ENCODE measurements around the gene WDR4. TPM values are rescaled to one million over a fixed set of nuclear protein-coding genes. Genes with fewer than 3 reads are reported as not detected.

The WDR4 gene
- total and polyA plus RNA-seq, 10 of the 15 experiments (the other 5 are each of a cell fraction or from before 2014, with no cell fraction given), result 2.1 to 45.3 (median 18.7) TPM

GRCh38 chr21:42868196-42868595, 11.1 kb downstream of the WDR4 start:
- peaks cover 15% of the 10 kb centered on the region for H3K79me2 ChIP-seq (ENCODE audit: control insufficient read depth, insufficient read depth, low read length)
- H3K9me3 ChIP-seq (replicated peaks; ENCODE audit: control insufficient read depth, insufficient read depth, low read length), result no peaks in the 10 kb centered on the region
- H4K20me1 ChIP-seq (ENCODE audit: control insufficient read depth, insufficient read depth), result peaks cover 2% of the 10 kb centered on the region; the same call in 1 of the 2 replicates
- no TSS peak for BruUV-seq (replicated peaks)
- 98% methylated on average over 10 of the region's 10 CpGs for WGBS (ENCODE audit: insufficient coverage, insufficient replicate concordance, low lambda C conversion rate, missing lambda C conversion rate)
- H3K36me3 ChIP-seq (ENCODE audit: control insufficient read depth in 2 of 2, insufficient read depth in 2 of 2, low read length in 1 of 2), result peaks cover 28 to 34% of the 10 kb centered on the region in 2 experiments; a peak in 3 of 4 replicates
- TF ChIP-seq WRNIP1 (IDR thresholded peaks at IDR 0.05; ENCODE audit: borderline replicate concordance, low read depth, low read length) (no peak), RELA (IDR thresholded peaks at IDR 0.05; ENCODE audit: borderline replicate concordance, partially characterized antibody) (no peak), E2F8 (IDR thresholded peaks at IDR 0.05; ENCODE audit: low read depth, partially characterized antibody) (no peak), POLR2A (IDR thresholded peaks at IDR 0.05; ENCODE audit: low read depth, low read length) (no peak; the same call in 1 of the 2 replicates), HDAC2 (IDR thresholded peaks at IDR 0.05) (no peak), ZZZ3 (IDR thresholded peaks at IDR 0.05; ENCODE audit: control insufficient read depth, insufficient read length, low read depth) (no peak), EP300 (IDR thresholded peaks at IDR 0.05; ENCODE audit: borderline replicate concordance in 1 of 2, control insufficient read depth in 1 of 2, low read depth in 2 of 2, low read length in 2 of 2) (no peak), MEF2B (IDR thresholded peaks at IDR 0.05; ENCODE audit: partially characterized antibody, poor library complexity, severe bottlenecking) (no peak), POLR2AphosphoS5 (IDR thresholded peaks at IDR 0.05; ENCODE audit: low read length) (no peak), IRF4 (IDR thresholded peaks at IDR 0.05; ENCODE audit: low read depth, low read length) (no peak)
- SMC1A ChIA-PET (ENCODE audit: uncharacterized antibody, unreplicated experiment), result no interaction called here
- intact Hi-C loops (cut with micrococcal nuclease; ENCODE audit: unreplicated experiment) (no loop called here), in situ Hi-C loops (cut with MboI) (no loop called here)
- ATAC-seq (no peak), DNase-seq (ENCODE audit: low read depth, low spot score) (no peak), FAIRE-seq (no peak)
- CTCF ChIA-PET, result interaction anchor here (0.9 kb wide), 1 partner anchor 47 kb away, joined by 3 read pairs; no protein-coding TSS in a partner anchor
- H3K4me1 ChIP-seq (ENCODE audit: control insufficient read depth, insufficient read depth, low read length), result no peaks in the 10 kb centered on the region
- POLR2A ChIA-PET, result no interaction called here
- no peak overlapping the region for H3K4me3 ChIP-seq
- RAD21 ChIA-PET (ENCODE audit: unreplicated experiment), result no interaction called here
- H3K4me2 ChIP-seq (ENCODE audit: control insufficient read depth, insufficient read depth), result no peak overlapping the region
- H3K27me3 ChIP-seq (replicated peaks in 1 of 2; ENCODE audit: control insufficient read depth in 2 of 2, insufficient read depth in 2 of 2, low read length in 1 of 2), result no peaks in the 10 kb centered on the region
- H3K9ac ChIP-seq (ENCODE audit: control insufficient read depth, insufficient read depth, low read length), result no peak overlapping the region
- H3K27ac ChIP-seq (ENCODE audit: control insufficient read depth, insufficient read depth), result no peak overlapping the region
- no peak overlapping the region for H2AFZ ChIP-seq (ENCODE audit: control insufficient read depth, low read depth, low read length)
